MCF 10A (cell line): ENCODE data around the gene ZFX. TPM values are rescaled to one million over a fixed set of nuclear protein-coding genes. Genes with fewer than 3 reads are reported as not detected.

ENCODE experiments used
- BruUV-seq: library from RNA; stranded (reverse); fragments of 400-500 nt; replicated peaks from 2 replicates; lab custom pipeline; 2021; lab: Mats Ljungman, UMichigan
- CTCF ChIA-PET: fragments of 300-600 bp; sonication (Branson Sonifier 250); formaldehyde crosslinking; extraction: SDS; loops from one replicate; lab custom pipeline; 2021; ENCODE audit warnings: antibody characterized with exemption, inconsistent platforms; lab: Yijun Ruan, JAX
- POLR2A ChIA-PET: fragments of 300-600, 350-650 bp; sonication (Branson Sonifier 250); formaldehyde crosslinking; extraction: SDS; loops from one replicate; lab custom pipeline; 2020; ENCODE audit warnings: antibody characterized with exemption, inconsistent platforms; lab: Yijun Ruan, JAX
- DNase-seq: peaks from one replicate; pipeline ENCODE4 v3.0.0-alpha.2; 2018; ENCODE audit not compliant: unreplicated experiment
- H3K27ac Mint-ChIP-seq: one replicate; pipeline ENCODE4 v1.8.0; 2022; ENCODE audit warnings: mild to moderate bottlenecking, low read depth, mixed read lengths; ENCODE audit not compliant: unreplicated experiment
- H3K27me3 Mint-ChIP-seq: one replicate; pipeline ENCODE4 v1.8.0; 2022; ENCODE audit warnings: mixed read lengths; ENCODE audit not compliant: insufficient read depth, unreplicated experiment
- H3K36me3 Mint-ChIP-seq: one replicate; pipeline ENCODE4 v1.8.0; 2022; ENCODE audit warnings: mild to moderate bottlenecking, moderate library complexity, mixed read lengths; ENCODE audit not compliant: insufficient read depth, unreplicated experiment
- H3K4me1 Mint-ChIP-seq: one replicate; pipeline ENCODE4 v1.8.0; 2022; ENCODE audit warnings: mixed read lengths; ENCODE audit not compliant: insufficient read depth, unreplicated experiment
- H3K4me3 Mint-ChIP-seq: one replicate; pipeline ENCODE4 v1.8.0; 2022; ENCODE audit warnings: mild to moderate bottlenecking, moderate library complexity, mixed read lengths; ENCODE audit not compliant: unreplicated experiment
- H3K9me3 Mint-ChIP-seq: one replicate; pipeline ENCODE4 v1.8.0; 2022; ENCODE audit warnings: mixed read lengths; ENCODE audit not compliant: unreplicated experiment
- CTCF ChIP-seq: fragments of 200-600 bp; IDR thresholded peaks from one replicate; pipeline ENCODE4 v1.8.0; 2022; ENCODE audit warnings: antibody characterized with exemption, mild to moderate bottlenecking; ENCODE audit not compliant: unreplicated experiment
- intact Hi-C: fragments of 100-400 bp; cut with micrococcal nuclease; formaldehyde crosslinking; loops from 2 replicates; pipeline ENCODE4 v1.14.1; 2022
- total RNA-seq: library from RNA; stranded (reverse); gene quantifications from 2 replicates; pipeline ENCODE4 v1.2.3, GENCODE V29; 2022

The ZFX gene
- total RNA-seq, 1 experiment from 2014 or later, result 72.3 TPM

GRCh38 chrX:24253469-24253868 lies 103.9 kb downstream of the ZFX start:
- intact Hi-C loops, result loop anchor here (10.0 kb wide), 1 partner anchor 491 kb away; no protein-coding TSS in a partner anchor
- no peaks in the 10 kb centered on the region for H3K9me3 Mint-ChIP-seq
- peaks cover 76% of the 10 kb centered on the region for H3K27me3 Mint-ChIP-seq
- no peaks in the 10 kb centered on the region for H3K36me3 Mint-ChIP-seq
- H3K4me1 Mint-ChIP-seq, result no peaks in the 10 kb centered on the region
- ChIA-PET POLR2A (no interaction called here), CTCF (interaction anchor here (1.7 kb wide), 1 partner anchor 11 kb away, joined by 7 read pairs; no protein-coding TSS in a partner anchor)
- no peak for TF ChIP-seq CTCF
- no peak for DNase-seq
- no TSS peak for BruUV-seq
- no peak overlapping the region for H3K4me3 Mint-ChIP-seq
- no peak overlapping the region for H3K27ac Mint-ChIP-seq

GRCh38 chrX:24257011-24257410 lies 107.5 kb downstream of the ZFX start:
- no peak overlapping the region for H3K4me3 Mint-ChIP-seq
- H3K4me1 Mint-ChIP-seq, result no peaks in the 10 kb centered on the region
- CTCF ChIA-PET, result interaction anchor here (0.7 to 1.3 kb wide), 4 partner anchors 53 to 884 kb away, joined by 3 to 4 read pairs (median 4); no protein-coding TSS in a partner anchor
- BruUV-seq, result no TSS peak
- TF ChIP-seq CTCF, result no peak
- intact Hi-C loops, result loop anchor here (10.0 kb wide), 1 partner anchor 488 kb away; no protein-coding TSS in a partner anchor
- DNase-seq, result no peak
- no peaks in the 10 kb centered on the region for H3K36me3 Mint-ChIP-seq
- no peak overlapping the region for H3K27ac Mint-ChIP-seq
- H3K9me3 Mint-ChIP-seq, result no peaks in the 10 kb centered on the region
- POLR2A ChIA-PET, result no interaction called here
- H3K27me3 Mint-ChIP-seq, result peaks cover 74% of the 10 kb centered on the region

- intact Hi-C loops, result loop anchor here (1.0 to 10.0 kb wide), 4 partner anchors 112 to 485 kb away; no protein-coding TSS in a partner anchor
- Mint-ChIP-seq H3K27me3 (peaks cover 78% of the 10 kb centered on the region), H3K9me3 (no peaks in the 10 kb centered on the region), H3K4me1 (no peaks in the 10 kb centered on the region), H3K36me3 (no peaks in the 10 kb centered on the region), H3K4me3 (no peak overlapping the region), H3K27ac (no peak overlapping the region)
- no TSS peak for BruUV-seq
- peak; percentile 69 for TF ChIP-seq CTCF
- ChIA-PET CTCF (interaction anchor here (0.5 to 4.4 kb wide), 26 partner anchors 10 to 894 kb away, joined by 3 to 43 read pairs (median 4); no protein-coding TSS in a partner anchor), POLR2A (interaction anchor here (1.5 kb wide), 1 partner anchor 239 kb away, joined by 8 read pairs; no protein-coding TSS in a partner anchor)
- DNase-seq, result peak; percentile 81
Measured at GRCh38 chrX:24259544-24260240, 110.2 kb downstream of the ZFX start.

- no peak for TF ChIP-seq CTCF
- Mint-ChIP-seq H3K27me3 (peaks cover 78% of the 10 kb centered on the region), H3K4me3 (no peak overlapping the region), H3K27ac (no peak overlapping the region), H3K4me1 (no peaks in the 10 kb centered on the region), H3K36me3 (no peaks in the 10 kb centered on the region), H3K9me3 (no peaks in the 10 kb centered on the region)
- POLR2A ChIA-PET, result no interaction called here
- BruUV-seq, result no TSS peak
- DNase-seq, result no peak
- intact Hi-C loops, result no loop called here
- CTCF ChIA-PET, result interaction anchor here (0.6 to 4.4 kb wide), 10 partner anchors 11 to 882 kb away, joined by 3 to 43 read pairs (median 4); no protein-coding TSS in a partner anchor
Measured at GRCh38 chrX:24260842-24261550, 111.5 kb downstream of the ZFX start.
